Measurements from ENCODE around the gene CAMK2G. TPM values are rescaled to one million over a fixed set of nuclear protein-coding genes. Genes with fewer than 3 reads are reported as not detected.
"Not testable (repeated sequence)": the region's sequence is repeated elsewhere in the genome, so short reads cannot be mapped to it uniquely, and the experiment has no call there.

Gene CAMK2G
- total RNA-seq, 2 donors from 2014 or later: 41.9 to 47.8 TPM

- Histone ChIP-seq H3K4me1 (replicated peaks) (no peaks in the 10 kb centered on the region), H3K27ac (no peak overlapping the region), H3K9me3 (no peaks in the 10 kb centered on the region), H3K4me3 (no peak overlapping the region), H3K36me3 (peaks cover 25 to 30% of the 10 kb centered on the region in 2 donors), H3K27me3 (replicated peaks; ENCODE audit: insufficient read depth) (no peaks in the 10 kb centered on the region)
- TF ChIP-seq POLR2AphosphoS5 (IDR thresholded peaks at IDR 0.05): no peak
- TF ChIP-seq CTCF (IDR thresholded peaks at IDR 0.05): no peak
- TF ChIP-seq POLR2A (IDR thresholded peaks at IDR 0.05): no peak
- WGBS: 88% methylated on average over 19 of the region's 19 CpGs
- intact Hi-C loops (cut with DNase I): no loop called here
- DNase-seq (ENCODE audit: low spot score): no peak
Observed at GRCh38 chr10:73797324-73798025, 76.9 kb downstream of the CAMK2G start.

- TF ChIP-seq POLR2AphosphoS5 (IDR thresholded peaks at IDR 0.05) (no peak), POLR2A (IDR thresholded peaks at IDR 0.05) (no peak), CTCF (IDR thresholded peaks at IDR 0.05) (no peak)
- intact Hi-C loops (cut with DNase I): no loop called here
- no peak overlapping the region for H3K4me3 ChIP-seq
- H3K9me3 ChIP-seq: no peaks in the 10 kb centered on the region
- DNase-seq (ENCODE audit: low spot score): no peak
- H3K4me1 ChIP-seq (replicated peaks): no peaks in the 10 kb centered on the region
- 85% methylated on average over 5 of the region's 5 CpGs for WGBS
- H3K27ac ChIP-seq: no peak overlapping the region
- H3K36me3 ChIP-seq: peaks cover 27 to 37% of the 10 kb centered on the region in 2 donors
- no peaks in the 10 kb centered on the region for H3K27me3 ChIP-seq (replicated peaks; ENCODE audit: insufficient read depth)
Observed at GRCh38 chr10:73796766-73797165, 77.6 kb downstream of the CAMK2G start.

GRCh38 chr10:73796035-73796434 is 78.3 kb downstream of the CAMK2G start:
- WGBS: 92% methylated on average over 8 of the region's 8 CpGs
- H3K27me3 ChIP-seq (replicated peaks; ENCODE audit: insufficient read depth); H3K27ac ChIP-seq; H3K9me3 ChIP-seq; H3K4me1 ChIP-seq (replicated peaks); H3K4me3 ChIP-seq; DNase-seq (ENCODE audit: low spot score); intact Hi-C loops (cut with DNase I): not testable (repeated sequence)
- peaks cover 31 to 44% of the 10 kb centered on the region in 2 donors for H3K36me3 ChIP-seq

GRCh38 chr10:73795491-73795890 is 78.9 kb downstream of the CAMK2G start:
- 95% methylated on average over 10 of the region's 10 CpGs for WGBS
- H3K27ac ChIP-seq: not testable (repeated sequence)

GRCh38 chr10:73793456-73793855 is 80.9 kb downstream of the CAMK2G start:
- TF ChIP-seq CTCF (IDR thresholded peaks at IDR 0.05): no peak
- no peak for TF ChIP-seq POLR2A (IDR thresholded peaks at IDR 0.05)
- TF ChIP-seq POLR2AphosphoS5 (IDR thresholded peaks at IDR 0.05): no peak
- H3K4me1 ChIP-seq (replicated peaks): no peaks in the 10 kb centered on the region
- no peak for DNase-seq (ENCODE audit: low spot score)
- 97% methylated on average over 5 of the region's 5 CpGs for WGBS
- H3K27me3 ChIP-seq (replicated peaks; ENCODE audit: insufficient read depth): no peaks in the 10 kb centered on the region
- intact Hi-C loops (cut with DNase I): no loop called here
- H3K9me3 ChIP-seq: no peaks in the 10 kb centered on the region
- no peak overlapping the region for H3K27ac ChIP-seq
- peaks cover 40 to 66% of the 10 kb centered on the region in 2 donors for H3K36me3 ChIP-seq
- H3K4me3 ChIP-seq: no peak overlapping the region

More at GRCh38 chr10:73795491-73795890, 78.9 kb downstream of the CAMK2G start:
- DNase-seq (ENCODE audit: low spot score); H3K27me3 ChIP-seq (replicated peaks; ENCODE audit: insufficient read depth); H3K4me3 ChIP-seq; H3K9me3 ChIP-seq; H3K4me1 ChIP-seq (replicated peaks); intact Hi-C loops (cut with DNase I): not testable (repeated sequence)
- peaks cover 29 to 49% of the 10 kb centered on the region in 2 donors for H3K36me3 ChIP-seq

GRCh38 chr10:73791871-73792400 is 82.4 kb downstream of the CAMK2G start:
- no peak for DNase-seq (ENCODE audit: low spot score)
- H3K4me1 ChIP-seq (replicated peaks): peaks cover 6% of the 10 kb centered on the region
- no peak for TF ChIP-seq POLR2A (IDR thresholded peaks at IDR 0.05)
- no peak for TF ChIP-seq POLR2AphosphoS5 (IDR thresholded peaks at IDR 0.05)
- no peak for TF ChIP-seq CTCF (IDR thresholded peaks at IDR 0.05)
- peaks cover 29 to 57% of the 10 kb centered on the region in 2 donors for H3K36me3 ChIP-seq
- intact Hi-C loops (cut with DNase I): no loop called here
- H3K27me3 ChIP-seq (replicated peaks; ENCODE audit: insufficient read depth): no peaks in the 10 kb centered on the region
- H3K4me3 ChIP-seq: no peak overlapping the region
- H3K9me3 ChIP-seq: no peaks in the 10 kb centered on the region
- 94% methylated on average over 20 of the region's 26 CpGs for WGBS
- H3K27ac ChIP-seq: no peak overlapping the region
